ENCODE measurements around the gene KCNJ8.
"Not testable (repeated sequence)": the region's sequence is repeated elsewhere in the genome, so short reads cannot be mapped to it uniquely, and the experiment has no call there.

DNA sequence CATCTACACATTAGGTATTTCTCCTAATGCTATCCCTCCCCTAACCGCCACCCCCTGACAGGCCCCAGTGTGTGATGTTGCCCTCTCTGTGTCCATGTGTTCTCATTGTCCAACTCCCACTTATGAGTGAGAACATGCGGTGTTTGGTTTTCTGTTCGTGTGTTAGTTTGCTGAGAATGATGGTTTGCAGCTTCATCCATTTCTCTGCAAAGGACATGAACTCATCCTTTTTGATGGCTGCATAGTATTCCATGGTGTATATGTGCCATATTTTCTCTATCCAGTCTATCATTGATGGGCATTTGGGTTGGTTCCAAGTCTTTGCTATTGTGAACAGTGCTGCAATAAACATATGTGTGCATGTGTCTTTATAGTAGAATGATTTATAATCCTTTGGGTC, 8.2 kb upstream of the KCNJ8 start:
- TF ChIP-seq, protein P1, sequence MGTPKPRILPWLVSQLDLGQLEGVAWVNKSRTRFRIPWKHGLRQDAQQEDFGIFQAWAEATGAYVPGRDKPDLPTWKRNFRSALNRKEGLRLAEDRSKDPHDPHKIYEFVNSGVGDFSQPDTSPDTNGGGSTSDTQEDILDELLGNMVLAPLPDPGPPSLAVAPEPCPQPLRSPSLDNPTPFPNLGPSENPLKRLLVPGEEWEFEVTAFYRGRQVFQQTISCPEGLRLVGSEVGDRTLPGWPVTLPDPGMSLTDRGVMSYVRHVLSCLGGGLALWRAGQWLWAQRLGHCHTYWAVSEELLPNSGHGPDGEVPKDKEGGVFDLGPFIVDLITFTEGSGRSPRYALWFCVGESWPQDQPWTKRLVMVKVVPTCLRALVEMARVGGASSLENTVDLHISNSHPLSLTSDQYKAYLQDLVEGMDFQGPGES (IDR thresholded peaks at IDR 0.05): not testable (repeated sequence)
- TF ChIP-seq, protein P2, sequence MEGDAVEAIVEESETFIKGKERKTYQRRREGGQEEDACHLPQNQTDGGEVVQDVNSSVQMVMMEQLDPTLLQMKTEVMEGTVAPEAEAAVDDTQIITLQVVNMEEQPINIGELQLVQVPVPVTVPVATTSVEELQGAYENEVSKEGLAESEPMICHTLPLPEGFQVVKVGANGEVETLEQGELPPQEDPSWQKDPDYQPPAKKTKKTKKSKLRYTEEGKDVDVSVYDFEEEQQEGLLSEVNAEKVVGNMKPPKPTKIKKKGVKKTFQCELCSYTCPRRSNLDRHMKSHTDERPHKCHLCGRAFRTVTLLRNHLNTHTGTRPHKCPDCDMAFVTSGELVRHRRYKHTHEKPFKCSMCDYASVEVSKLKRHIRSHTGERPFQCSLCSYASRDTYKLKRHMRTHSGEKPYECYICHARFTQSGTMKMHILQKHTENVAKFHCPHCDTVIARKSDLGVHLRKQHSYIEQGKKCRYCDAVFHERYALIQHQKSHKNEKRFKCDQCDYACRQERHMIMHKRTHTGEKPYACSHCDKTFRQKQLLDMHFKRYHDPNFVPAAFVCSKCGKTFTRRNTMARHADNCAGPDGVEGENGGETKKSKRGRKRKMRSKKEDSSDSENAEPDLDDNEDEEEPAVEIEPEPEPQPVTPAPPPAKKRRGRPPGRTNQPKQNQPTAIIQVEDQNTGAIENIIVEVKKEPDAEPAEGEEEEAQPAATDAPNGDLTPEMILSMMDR (IDR thresholded peaks at IDR 0.05 in 2 of 3, conservative IDR thresholded peaks at IDR 0.05 in 1 of 3; ENCODE audit: control insufficient read depth in 2 of 3, extremely low read depth in 1 of 3, insufficient read depth in 1 of 3, low read depth in 3 of 3, low read length in 3 of 3): not testable (repeated sequence)
- TF ChIP-seq, protein P3, sequence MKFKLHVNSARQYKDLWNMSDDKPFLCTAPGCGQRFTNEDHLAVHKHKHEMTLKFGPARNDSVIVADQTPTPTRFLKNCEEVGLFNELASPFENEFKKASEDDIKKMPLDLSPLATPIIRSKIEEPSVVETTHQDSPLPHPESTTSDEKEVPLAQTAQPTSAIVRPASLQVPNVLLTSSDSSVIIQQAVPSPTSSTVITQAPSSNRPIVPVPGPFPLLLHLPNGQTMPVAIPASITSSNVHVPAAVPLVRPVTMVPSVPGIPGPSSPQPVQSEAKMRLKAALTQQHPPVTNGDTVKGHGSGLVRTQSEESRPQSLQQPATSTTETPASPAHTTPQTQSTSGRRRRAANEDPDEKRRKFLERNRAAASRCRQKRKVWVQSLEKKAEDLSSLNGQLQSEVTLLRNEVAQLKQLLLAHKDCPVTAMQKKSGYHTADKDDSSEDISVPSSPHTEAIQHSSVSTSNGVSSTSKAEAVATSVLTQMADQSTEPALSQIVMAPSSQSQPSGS (IDR thresholded peaks at IDR 0.05; ENCODE audit: low read length): not testable (repeated sequence)
- TF ChIP-seq, protein P4, sequence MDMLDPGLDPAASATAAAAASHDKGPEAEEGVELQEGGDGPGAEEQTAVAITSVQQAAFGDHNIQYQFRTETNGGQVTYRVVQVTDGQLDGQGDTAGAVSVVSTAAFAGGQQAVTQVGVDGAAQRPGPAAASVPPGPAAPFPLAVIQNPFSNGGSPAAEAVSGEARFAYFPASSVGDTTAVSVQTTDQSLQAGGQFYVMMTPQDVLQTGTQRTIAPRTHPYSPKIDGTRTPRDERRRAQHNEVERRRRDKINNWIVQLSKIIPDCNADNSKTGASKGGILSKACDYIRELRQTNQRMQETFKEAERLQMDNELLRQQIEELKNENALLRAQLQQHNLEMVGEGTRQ (IDR thresholded peaks at IDR 0.05; ENCODE audit: borderline replicate concordance, low read depth, low read length): not testable (repeated sequence)
- TF ChIP-seq SIN3A (IDR thresholded peaks at IDR 0.05; ENCODE audit: low read depth, low read length); IKZF1 (conservative IDR thresholded peaks at IDR 0.05); ATF7 (IDR thresholded peaks at IDR 0.05; ENCODE audit: low read depth); SP1 (IDR thresholded peaks at IDR 0.05; ENCODE audit: low read depth, low read length); TCF7 (IDR thresholded peaks at IDR 0.05; ENCODE audit: borderline replicate concordance); SMC3 (IDR thresholded peaks at IDR 0.05; ENCODE audit: borderline replicate concordance, low read length); RAD21 (IDR thresholded peaks at IDR 0.05; ENCODE audit: insufficient read depth, low read depth, low read length); MYC (IDR thresholded peaks at IDR 0.05; ENCODE audit: insufficient read depth, insufficient read length, insufficient replicate concordance, low read length, severe bottlenecking): not testable (repeated sequence)
- TF ChIP-seq, protein P5, sequence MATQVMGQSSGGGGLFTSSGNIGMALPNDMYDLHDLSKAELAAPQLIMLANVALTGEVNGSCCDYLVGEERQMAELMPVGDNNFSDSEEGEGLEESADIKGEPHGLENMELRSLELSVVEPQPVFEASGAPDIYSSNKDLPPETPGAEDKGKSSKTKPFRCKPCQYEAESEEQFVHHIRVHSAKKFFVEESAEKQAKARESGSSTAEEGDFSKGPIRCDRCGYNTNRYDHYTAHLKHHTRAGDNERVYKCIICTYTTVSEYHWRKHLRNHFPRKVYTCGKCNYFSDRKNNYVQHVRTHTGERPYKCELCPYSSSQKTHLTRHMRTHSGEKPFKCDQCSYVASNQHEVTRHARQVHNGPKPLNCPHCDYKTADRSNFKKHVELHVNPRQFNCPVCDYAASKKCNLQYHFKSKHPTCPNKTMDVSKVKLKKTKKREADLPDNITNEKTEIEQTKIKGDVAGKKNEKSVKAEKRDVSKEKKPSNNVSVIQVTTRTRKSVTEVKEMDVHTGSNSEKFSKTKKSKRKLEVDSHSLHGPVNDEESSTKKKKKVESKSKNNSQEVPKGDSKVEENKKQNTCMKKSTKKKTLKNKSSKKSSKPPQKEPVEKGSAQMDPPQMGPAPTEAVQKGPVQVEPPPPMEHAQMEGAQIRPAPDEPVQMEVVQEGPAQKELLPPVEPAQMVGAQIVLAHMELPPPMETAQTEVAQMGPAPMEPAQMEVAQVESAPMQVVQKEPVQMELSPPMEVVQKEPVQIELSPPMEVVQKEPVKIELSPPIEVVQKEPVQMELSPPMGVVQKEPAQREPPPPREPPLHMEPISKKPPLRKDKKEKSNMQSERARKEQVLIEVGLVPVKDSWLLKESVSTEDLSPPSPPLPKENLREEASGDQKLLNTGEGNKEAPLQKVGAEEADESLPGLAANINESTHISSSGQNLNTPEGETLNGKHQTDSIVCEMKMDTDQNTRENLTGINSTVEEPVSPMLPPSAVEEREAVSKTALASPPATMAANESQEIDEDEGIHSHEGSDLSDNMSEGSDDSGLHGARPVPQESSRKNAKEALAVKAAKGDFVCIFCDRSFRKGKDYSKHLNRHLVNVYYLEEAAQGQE (IDR thresholded peaks at IDR 0.05; ENCODE audit: low read depth, low read length): not testable (repeated sequence)
